ENCODE measurements around the gene NSFL1C.

DNA sequence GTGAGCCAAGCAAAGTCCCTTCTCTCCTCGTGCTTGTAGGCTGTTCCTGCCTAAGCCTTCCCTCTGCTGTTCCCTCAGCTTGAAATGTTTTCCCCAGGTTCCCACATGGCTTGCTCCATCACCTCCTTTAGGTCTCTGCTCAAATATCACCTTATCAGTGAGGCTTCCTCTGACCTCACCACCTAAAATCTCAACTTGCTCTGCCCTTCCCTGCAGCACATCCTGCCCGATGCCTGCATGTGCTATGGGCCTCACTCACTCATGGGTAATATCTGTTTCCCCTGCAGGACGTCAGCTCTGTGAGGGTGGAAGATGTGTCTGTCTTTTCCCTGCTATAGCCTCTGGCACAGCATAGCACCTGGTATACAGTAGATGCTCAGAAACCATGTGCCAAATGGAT, 43.9 kb downstream of the NSFL1C start:
- TF ChIP-seq, protein P1, sequence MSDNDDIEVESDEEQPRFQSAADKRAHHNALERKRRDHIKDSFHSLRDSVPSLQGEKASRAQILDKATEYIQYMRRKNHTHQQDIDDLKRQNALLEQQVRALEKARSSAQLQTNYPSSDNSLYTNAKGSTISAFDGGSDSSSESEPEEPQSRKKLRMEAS (IDR thresholded peaks at IDR 0.05), result no peak
- no peak for TF ChIP-seq NFIC (IDR thresholded peaks at IDR 0.05)
- no peak for TF ChIP-seq CEBPB (IDR thresholded peaks at IDR 0.05)
- TF ChIP-seq TEAD4 (IDR thresholded peaks at IDR 0.05), result no peak
- TF ChIP-seq RAD21 (IDR thresholded peaks at IDR 0.05; ENCODE audit: low read depth), result no peak
- TF ChIP-seq TCF12 (IDR thresholded peaks at IDR 0.05; ENCODE audit: low read depth), result no peak
- no peak for TF ChIP-seq TAF1 (IDR thresholded peaks at IDR 0.05; ENCODE audit: low read depth)
- no peak for TF ChIP-seq YY1 (IDR thresholded peaks at IDR 0.05; ENCODE audit: low read depth)
- no peak for TF ChIP-seq EP300 (IDR thresholded peaks at IDR 0.05; ENCODE audit: borderline replicate concordance)
- TF ChIP-seq CREB1 (IDR thresholded peaks at IDR 0.05; ENCODE audit: low read depth), result no peak
- TF ChIP-seq, protein P2, sequence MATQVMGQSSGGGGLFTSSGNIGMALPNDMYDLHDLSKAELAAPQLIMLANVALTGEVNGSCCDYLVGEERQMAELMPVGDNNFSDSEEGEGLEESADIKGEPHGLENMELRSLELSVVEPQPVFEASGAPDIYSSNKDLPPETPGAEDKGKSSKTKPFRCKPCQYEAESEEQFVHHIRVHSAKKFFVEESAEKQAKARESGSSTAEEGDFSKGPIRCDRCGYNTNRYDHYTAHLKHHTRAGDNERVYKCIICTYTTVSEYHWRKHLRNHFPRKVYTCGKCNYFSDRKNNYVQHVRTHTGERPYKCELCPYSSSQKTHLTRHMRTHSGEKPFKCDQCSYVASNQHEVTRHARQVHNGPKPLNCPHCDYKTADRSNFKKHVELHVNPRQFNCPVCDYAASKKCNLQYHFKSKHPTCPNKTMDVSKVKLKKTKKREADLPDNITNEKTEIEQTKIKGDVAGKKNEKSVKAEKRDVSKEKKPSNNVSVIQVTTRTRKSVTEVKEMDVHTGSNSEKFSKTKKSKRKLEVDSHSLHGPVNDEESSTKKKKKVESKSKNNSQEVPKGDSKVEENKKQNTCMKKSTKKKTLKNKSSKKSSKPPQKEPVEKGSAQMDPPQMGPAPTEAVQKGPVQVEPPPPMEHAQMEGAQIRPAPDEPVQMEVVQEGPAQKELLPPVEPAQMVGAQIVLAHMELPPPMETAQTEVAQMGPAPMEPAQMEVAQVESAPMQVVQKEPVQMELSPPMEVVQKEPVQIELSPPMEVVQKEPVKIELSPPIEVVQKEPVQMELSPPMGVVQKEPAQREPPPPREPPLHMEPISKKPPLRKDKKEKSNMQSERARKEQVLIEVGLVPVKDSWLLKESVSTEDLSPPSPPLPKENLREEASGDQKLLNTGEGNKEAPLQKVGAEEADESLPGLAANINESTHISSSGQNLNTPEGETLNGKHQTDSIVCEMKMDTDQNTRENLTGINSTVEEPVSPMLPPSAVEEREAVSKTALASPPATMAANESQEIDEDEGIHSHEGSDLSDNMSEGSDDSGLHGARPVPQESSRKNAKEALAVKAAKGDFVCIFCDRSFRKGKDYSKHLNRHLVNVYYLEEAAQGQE (IDR thresholded peaks at IDR 0.05; ENCODE audit: low read depth), result no peak
- TF ChIP-seq, protein P3, sequence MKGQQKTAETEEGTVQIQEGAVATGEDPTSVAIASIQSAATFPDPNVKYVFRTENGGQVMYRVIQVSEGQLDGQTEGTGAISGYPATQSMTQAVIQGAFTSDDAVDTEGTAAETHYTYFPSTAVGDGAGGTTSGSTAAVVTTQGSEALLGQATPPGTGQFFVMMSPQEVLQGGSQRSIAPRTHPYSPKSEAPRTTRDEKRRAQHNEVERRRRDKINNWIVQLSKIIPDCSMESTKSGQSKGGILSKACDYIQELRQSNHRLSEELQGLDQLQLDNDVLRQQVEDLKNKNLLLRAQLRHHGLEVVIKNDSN (IDR thresholded peaks at IDR 0.05), result no peak
- no peak for TF ChIP-seq EGR1 (IDR thresholded peaks at IDR 0.05)
- TF ChIP-seq FOXM1 (IDR thresholded peaks at IDR 0.05; ENCODE audit: borderline replicate concordance, low read depth), result no peak
